ENCODE data around the gene ULK4. TPM values are rescaled to one million over a fixed set of nuclear protein-coding genes. Genes with fewer than 3 reads are reported as not detected.
"Not testable (repeated sequence)": the region's sequence is repeated elsewhere in the genome, so short reads cannot be mapped to it uniquely, and the experiment has no call there.

The ULK4 gene
- total RNA-seq, 2 experiments from 2014 or later, result 6.8 to 6.9 TPM

DNA sequence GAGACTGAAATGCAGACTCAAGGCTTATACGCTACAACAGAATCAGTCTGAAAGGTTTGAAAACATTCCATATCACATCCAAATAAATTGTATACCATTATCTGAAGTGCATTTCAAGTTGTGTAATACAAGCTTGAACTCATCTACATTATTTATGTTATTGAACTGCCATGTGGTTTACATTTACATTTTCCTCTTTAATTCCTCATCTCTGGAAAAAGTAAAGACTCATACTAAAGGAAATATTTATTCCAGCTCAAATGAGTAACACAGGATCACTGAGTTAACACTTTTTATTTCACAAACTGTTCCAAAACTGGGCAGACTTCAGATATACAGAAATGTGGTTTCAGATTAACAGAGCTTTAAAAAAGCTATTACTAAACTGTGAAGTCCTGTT lies 282.5 kb downstream of the ULK4 start:
- Mint-ChIP-seq H3K27me3 (no peaks in the 10 kb centered on the region), H3K4me1 (ENCODE audit: low read depth) (no peaks in the 10 kb centered on the region), H3K36me3 (ENCODE audit: low read depth) (peaks cover under 1% of the 10 kb centered on the region), H3K27ac (no peak overlapping the region), H3K9me3 (no peaks in the 10 kb centered on the region), H3K4me3 (no peak overlapping the region)
- no peak for DNase-seq
- intact Hi-C loops (cut with micrococcal nuclease), result no loop called here
- ChIA-PET POLR2A (no interaction called here), CTCF (no interaction called here)
- TF ChIP-seq CTCF (IDR thresholded peaks at IDR 0.05), result no peak
- ATAC-seq, result no peak

DNA sequence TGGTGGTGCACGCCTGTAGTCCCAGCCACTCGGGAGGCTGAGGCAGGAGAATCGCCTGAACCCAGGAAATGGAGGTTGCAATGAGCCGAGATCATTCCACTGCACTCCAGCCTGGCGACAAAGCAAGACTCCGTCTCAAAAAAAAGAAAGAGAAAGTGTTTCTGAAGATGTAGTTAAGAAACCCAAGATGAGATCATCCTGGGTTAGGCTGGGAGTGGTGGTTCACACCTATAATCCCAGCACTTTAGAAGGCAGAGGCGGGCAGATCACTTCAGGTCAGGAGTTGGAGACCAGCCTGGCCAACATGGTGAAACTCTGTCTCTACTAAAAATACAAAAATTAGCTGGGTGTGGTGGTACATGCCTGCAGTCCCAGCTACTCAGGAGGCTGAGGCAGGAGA lies 286.8 kb downstream of the ULK4 start:
- H3K4me3 Mint-ChIP-seq; DNase-seq; H3K9me3 Mint-ChIP-seq; ATAC-seq; POLR2A ChIA-PET; H3K36me3 Mint-ChIP-seq (ENCODE audit: low read depth); intact Hi-C loops (cut with micrococcal nuclease); H3K27me3 Mint-ChIP-seq; CTCF ChIA-PET; H3K4me1 Mint-ChIP-seq (ENCODE audit: low read depth); H3K27ac Mint-ChIP-seq: not testable (repeated sequence)

GRCh38 chr3:41674449-41674848 lies 287.5 kb downstream of the ULK4 start:
- intact Hi-C loops (cut with micrococcal nuclease), result no loop called here
- DNase-seq (no peak), ATAC-seq (no peak)
- no peak overlapping the region for H3K27ac Mint-ChIP-seq
- peaks cover 6% of the 10 kb centered on the region for H3K9me3 Mint-ChIP-seq
- H3K4me1 Mint-ChIP-seq (ENCODE audit: low read depth), result no peaks in the 10 kb centered on the region
- peaks cover 6% of the 10 kb centered on the region for H3K36me3 Mint-ChIP-seq (ENCODE audit: low read depth)
- ChIA-PET POLR2A (no interaction called here), CTCF (interaction anchor here (0.6 kb wide), 1 partner anchor 1638 kb away, joined by 3 read pairs; no protein-coding TSS in a partner anchor)
- TF ChIP-seq CTCF (IDR thresholded peaks at IDR 0.05), result no peak
- H3K27me3 Mint-ChIP-seq, result no peaks in the 10 kb centered on the region
- H3K4me3 Mint-ChIP-seq, result no peak overlapping the region

DNA sequence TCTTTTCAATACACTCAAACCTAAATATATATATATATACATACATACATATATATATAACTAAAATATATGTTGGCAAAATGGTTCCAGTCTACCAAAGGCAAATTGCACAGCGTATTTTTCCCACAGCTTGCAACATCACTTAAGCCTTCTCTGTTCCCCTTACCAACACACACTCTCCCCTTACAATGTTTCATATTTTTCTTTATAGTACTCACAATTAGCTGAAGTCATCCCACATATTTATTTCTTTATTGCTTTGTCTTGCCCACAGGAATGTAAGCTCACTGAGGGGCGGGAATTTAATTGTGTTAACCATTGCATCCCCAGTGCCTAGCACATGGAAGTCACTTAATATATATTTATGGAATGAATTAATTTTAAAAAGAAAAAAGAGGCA lies 288.3 kb downstream of the ULK4 start:
- no peaks in the 10 kb centered on the region for H3K4me1 Mint-ChIP-seq (ENCODE audit: low read depth)
- intact Hi-C loops (cut with micrococcal nuclease), result no loop called here
- peaks cover 6% of the 10 kb centered on the region for H3K9me3 Mint-ChIP-seq
- H3K27me3 Mint-ChIP-seq, result no peaks in the 10 kb centered on the region
- ChIA-PET POLR2A (no interaction called here), CTCF (interaction anchor here (0.6 kb wide), 1 partner anchor 1637 kb away, joined by 3 read pairs; no protein-coding TSS in a partner anchor)
- no peak overlapping the region for H3K27ac Mint-ChIP-seq
- TF ChIP-seq CTCF (IDR thresholded peaks at IDR 0.05), result no peak
- peaks cover 6% of the 10 kb centered on the region for H3K36me3 Mint-ChIP-seq (ENCODE audit: low read depth)
- no peak for DNase-seq
- ATAC-seq, result no peak
- H3K4me3 Mint-ChIP-seq, result no peak overlapping the region

DNA sequence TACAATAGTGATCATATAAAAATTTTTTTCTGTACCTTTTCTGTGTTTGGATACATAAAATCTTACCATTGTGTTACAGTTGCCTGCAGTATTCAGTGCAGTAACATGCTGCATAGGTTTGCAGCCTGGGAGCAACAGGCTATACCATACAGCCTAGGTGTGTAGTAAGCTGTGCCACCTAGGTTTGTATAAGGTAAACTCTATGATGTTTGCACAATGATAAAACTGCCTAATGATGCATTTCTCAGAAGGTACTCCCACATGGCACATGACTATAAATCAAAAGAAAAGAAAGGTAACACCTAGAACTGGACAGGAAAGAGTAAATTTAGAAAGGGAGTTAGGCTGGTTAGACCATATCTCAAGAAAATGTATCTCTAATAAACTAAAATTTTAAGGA lies 293.5 kb downstream of the ULK4 start:
- Mint-ChIP-seq H3K4me1 (ENCODE audit: low read depth) (no peaks in the 10 kb centered on the region), H3K27ac (no peak overlapping the region), H3K9me3 (peaks cover 17% of the 10 kb centered on the region), H3K36me3 (ENCODE audit: low read depth) (peaks cover 28% of the 10 kb centered on the region), H3K27me3 (no peaks in the 10 kb centered on the region), H3K4me3 (no peak overlapping the region)
- TF ChIP-seq CTCF (IDR thresholded peaks at IDR 0.05), result no peak
- no peak for ATAC-seq
- no peak for DNase-seq
- POLR2A ChIA-PET, result no interaction called here
- CTCF ChIA-PET, result interaction anchor here (0.6 kb wide), 1 partner anchor 49 kb away, joined by 3 read pairs; no protein-coding TSS in a partner anchor
- intact Hi-C loops (cut with micrococcal nuclease), result no loop called here

DNA sequence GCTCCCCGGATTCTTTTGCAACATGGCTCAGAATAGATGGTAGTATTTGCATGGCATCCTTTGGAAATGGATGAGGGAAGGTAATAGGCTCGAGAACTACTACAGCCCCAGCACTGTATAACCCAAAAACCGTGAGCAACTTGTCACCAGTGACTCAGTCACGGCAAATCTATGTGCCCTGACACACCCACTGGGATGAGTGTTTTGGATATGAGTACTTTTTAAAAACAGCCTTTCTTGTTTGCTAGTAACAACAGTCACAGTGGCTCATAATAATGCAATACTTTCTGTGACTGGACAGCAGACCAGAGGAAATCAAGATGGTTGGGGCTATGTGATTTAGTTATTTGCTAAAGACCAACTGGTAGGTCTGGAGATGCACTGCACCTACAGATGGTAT lies 299.6 kb downstream of the ULK4 start:
- H3K9me3 Mint-ChIP-seq, result peaks cover 11% of the 10 kb centered on the region
- intact Hi-C loops (cut with micrococcal nuclease), result no loop called here
- no peak overlapping the region for H3K4me3 Mint-ChIP-seq
- CTCF ChIA-PET, result no interaction called here
- POLR2A ChIA-PET, result no interaction called here
- no peak for TF ChIP-seq CTCF (IDR thresholded peaks at IDR 0.05)
- no peak for ATAC-seq
- no peak overlapping the region for H3K27ac Mint-ChIP-seq
- no peaks in the 10 kb centered on the region for H3K27me3 Mint-ChIP-seq
- DNase-seq, result no peak
- peaks cover 28% of the 10 kb centered on the region for H3K36me3 Mint-ChIP-seq (ENCODE audit: low read depth)
- H3K4me1 Mint-ChIP-seq (ENCODE audit: low read depth), result no peaks in the 10 kb centered on the region

Data from activated CD8-positive, alpha-beta T cell treated with anti-CD3 and anti-CD28 coated beads for 36 hours (primary cell).